Prostate gland (tissue), 2 donors: ENCODE results near the gene FBXO42. TPM values are rescaled to one million over a fixed set of nuclear protein-coding genes. Genes with fewer than 3 reads are reported as not detected.

Source experiments
- DNase-seq: peaks from one replicate; pipeline ENCODE4 v3.0.0-alpha.2; 2019; ENCODE audit warnings: low spot score
- H3K27ac ChIP-seq, 2 donors: fragments of 200-600 bp; sonication (generic); 2 replicates each; pipeline ENCODE4 v1.5.1; 2017 to 2019
- H3K27me3 ChIP-seq: fragments of 200-600 bp; sonication (generic); replicated peaks from 2 replicates; pipeline ENCODE4 v1.5.1; 2019; ENCODE audit not compliant: insufficient read depth
- H3K36me3 ChIP-seq, 2 donors: fragments of 200-600 bp; sonication (generic); 1 replicate in 1 of 2; 2 replicates in 1 of 2; pipeline versions ENCODE4 v1.5.1 to v1.8.1; 2017 to 2019
- H3K4me1 ChIP-seq: fragments of 200-600 bp; sonication (generic); replicated peaks from 2 replicates; pipeline ENCODE4 v1.5.1; 2019
- H3K4me3 ChIP-seq, 2 donors: fragments of 200-600 bp; sonication (generic); 2 replicates each; pipeline ENCODE4 v1.5.1; 2017 to 2019
- H3K9me3 ChIP-seq: fragments of 200-600 bp; sonication (generic); 2 replicates; pipeline ENCODE4 v1.5.1; 2017
- POLR2A ChIP-seq: fragments of 450-650 bp; IDR thresholded peaks from one replicate; pipeline ENCODE4 v1.6.1; 2016; ENCODE audit warnings: antibody characterized with exemption, mild to moderate bottlenecking
- POLR2AphosphoS5 ChIP-seq: sonication (generic); formaldehyde crosslinking; IDR thresholded peaks from one replicate; pipeline ENCODE4 v1.6.1; 2017; ENCODE audit warnings: antibody characterized with exemption
- WGBS: methylation state at CpG from one replicate; pipeline ENCODE4 v1.1.5; 2018; 5-methylcytosine and 5-hydroxymethylcytosine counted together
- intact Hi-C: fragments of 100-400 bp; cut with DNase I; formaldehyde crosslinking; loops from one replicate; pipeline ENCODE4 v1.14.2; 2022
- total RNA-seq, 2 donors: library from RNA; depleted of rRNA; stranded (reverse); fragments of >200 nt; gene quantifications; one replicate each; pipeline ENCODE4 v1.1.0, GENCODE V29; 2016
- TF ChIP-seq, protein P1 (sequence below), 4 experiments: fragments of 200-600 bp in 2 of 4; fragments of 450-650 bp in 2 of 4; sonication (generic) in 2 of 4; IDR thresholded peaks; 1 replicate in 3 of 4; 2 replicates in 1 of 4; pipeline ENCODE4 v1.5.1; 2016 to 2019; ENCODE audit warnings: antibody characterized with exemption in 4 of 4, mild to moderate bottlenecking in 2 of 4, moderate library complexity in 2 of 4

The FBXO42 gene
- total RNA-seq, 2 donors from 2014 or later = 26.6 to 52.6 TPM

DNA sequence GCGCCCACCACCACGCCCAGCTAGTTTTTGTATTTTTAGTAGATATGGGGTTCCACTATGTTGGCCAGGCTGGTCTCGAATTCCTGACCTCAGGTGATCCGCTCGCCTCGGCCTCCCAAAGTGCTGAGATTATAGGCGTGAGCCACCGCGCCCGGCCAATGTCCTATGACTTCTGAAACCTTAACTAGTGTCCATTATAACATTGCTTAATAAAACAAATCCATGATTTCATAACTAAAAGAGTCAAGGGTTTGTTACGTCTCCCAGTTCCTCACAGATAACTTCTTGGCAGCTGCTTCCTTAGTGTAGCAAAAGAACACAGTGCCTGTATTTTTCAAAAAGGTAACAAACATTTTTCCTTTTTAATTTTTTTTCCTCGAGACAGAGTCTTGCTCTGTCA lies 53.6 kb downstream of the FBXO42 start:
- Histone ChIP-seq H3K27me3 (no peaks in the 10 kb centered on the region), H3K36me3 (no peaks in the 10 kb centered on the region), H3K9me3 (no peaks in the 10 kb centered on the region), H3K4me3 (no peak overlapping the region), H3K27ac (no peak overlapping the region), H3K4me1 (no peaks in the 10 kb centered on the region)
- DNase-seq = no peak
- 89% methylated on average over 12 of the region's 12 CpGs for WGBS
- no peak for TF ChIP-seq POLR2A
- TF ChIP-seq POLR2AphosphoS5 = no peak
- TF ChIP-seq, protein P1, sequence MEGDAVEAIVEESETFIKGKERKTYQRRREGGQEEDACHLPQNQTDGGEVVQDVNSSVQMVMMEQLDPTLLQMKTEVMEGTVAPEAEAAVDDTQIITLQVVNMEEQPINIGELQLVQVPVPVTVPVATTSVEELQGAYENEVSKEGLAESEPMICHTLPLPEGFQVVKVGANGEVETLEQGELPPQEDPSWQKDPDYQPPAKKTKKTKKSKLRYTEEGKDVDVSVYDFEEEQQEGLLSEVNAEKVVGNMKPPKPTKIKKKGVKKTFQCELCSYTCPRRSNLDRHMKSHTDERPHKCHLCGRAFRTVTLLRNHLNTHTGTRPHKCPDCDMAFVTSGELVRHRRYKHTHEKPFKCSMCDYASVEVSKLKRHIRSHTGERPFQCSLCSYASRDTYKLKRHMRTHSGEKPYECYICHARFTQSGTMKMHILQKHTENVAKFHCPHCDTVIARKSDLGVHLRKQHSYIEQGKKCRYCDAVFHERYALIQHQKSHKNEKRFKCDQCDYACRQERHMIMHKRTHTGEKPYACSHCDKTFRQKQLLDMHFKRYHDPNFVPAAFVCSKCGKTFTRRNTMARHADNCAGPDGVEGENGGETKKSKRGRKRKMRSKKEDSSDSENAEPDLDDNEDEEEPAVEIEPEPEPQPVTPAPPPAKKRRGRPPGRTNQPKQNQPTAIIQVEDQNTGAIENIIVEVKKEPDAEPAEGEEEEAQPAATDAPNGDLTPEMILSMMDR (IDR thresholded peaks at IDR 0.05) = no peak
- intact Hi-C loops = no loop called here

DNA sequence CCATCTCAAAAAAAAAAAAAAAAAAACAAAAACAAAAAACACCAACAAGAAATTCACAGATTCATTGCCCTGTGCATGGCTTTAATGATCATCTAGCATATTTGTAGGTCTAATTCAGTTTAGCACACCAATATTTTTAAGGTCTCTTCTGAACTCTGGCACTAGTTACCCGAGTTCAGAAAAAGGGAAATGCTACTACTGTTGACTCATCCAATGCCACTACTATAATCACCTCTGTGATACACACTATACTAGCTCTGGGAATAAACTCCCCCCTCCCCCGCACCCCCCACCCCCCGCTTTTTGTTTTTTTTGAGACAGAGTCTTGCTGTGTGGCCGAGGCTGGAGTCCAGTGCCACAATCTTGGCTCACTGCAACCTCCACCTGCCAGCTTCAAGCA lies 55.6 kb downstream of the FBXO42 start:
- intact Hi-C loops = no loop called here
- no peaks in the 10 kb centered on the region for H3K36me3 ChIP-seq
- 86% methylated on average over 4 of the region's 4 CpGs for WGBS
- no peak overlapping the region for H3K27ac ChIP-seq
- no peaks in the 10 kb centered on the region for H3K27me3 ChIP-seq
- no peak for DNase-seq
- no peak overlapping the region for H3K4me3 ChIP-seq
- H3K4me1 ChIP-seq = no peaks in the 10 kb centered on the region
- TF ChIP-seq, protein P1 (IDR thresholded peaks at IDR 0.05) = no peak
- TF ChIP-seq POLR2A (no peak), POLR2AphosphoS5 (no peak)
- H3K9me3 ChIP-seq = no peaks in the 10 kb centered on the region

DNA sequence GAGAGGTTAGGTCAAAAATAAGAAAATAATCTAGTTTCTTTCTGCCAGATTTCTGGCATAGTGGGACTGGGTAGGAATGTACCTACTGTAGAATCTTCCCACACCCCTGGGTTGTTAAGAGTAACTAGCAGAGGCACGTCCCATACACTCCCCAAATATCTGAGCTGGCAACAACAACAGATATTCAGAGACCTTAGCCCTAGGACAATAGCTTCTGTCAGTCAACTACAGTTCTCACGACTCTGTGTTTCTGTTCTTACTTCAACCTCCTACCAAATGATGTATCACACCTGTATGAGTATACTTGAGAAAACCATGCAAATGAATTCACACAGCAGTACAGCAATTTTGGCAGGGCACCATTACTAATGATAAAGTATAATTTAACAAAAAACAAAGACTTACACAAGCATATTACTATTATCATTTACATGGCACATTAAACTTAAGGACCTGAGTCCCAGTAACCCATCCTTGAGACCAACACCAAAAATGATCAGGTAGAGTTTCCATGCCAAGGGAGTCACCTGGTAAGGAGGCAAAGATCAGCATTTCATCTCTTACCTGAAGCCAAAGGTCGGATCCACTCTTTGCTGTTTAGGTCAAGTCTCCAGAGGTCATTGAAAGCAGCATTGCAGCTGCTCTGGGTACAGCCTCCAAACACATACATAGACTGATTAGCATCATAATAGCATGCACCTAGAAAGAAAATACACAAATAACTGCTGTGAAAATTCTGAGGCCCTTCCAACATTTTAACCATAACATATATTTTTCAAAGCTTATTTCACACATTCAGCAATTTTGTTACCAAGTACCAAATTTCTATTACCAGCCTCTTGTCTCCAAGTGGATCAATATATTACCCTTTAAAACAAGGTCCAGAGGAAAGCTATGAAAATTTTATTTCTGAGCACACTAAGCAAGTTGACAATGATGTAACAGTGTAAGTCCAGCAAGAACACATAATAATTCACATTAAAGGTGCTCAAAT lies 57.8 kb downstream of the FBXO42 start:
- Histone ChIP-seq H3K36me3 (no peaks in the 10 kb centered on the region), H3K27ac (no peak overlapping the region), H3K9me3 (no peaks in the 10 kb centered on the region), H3K4me3 (no peak overlapping the region), H3K4me1 (no peaks in the 10 kb centered on the region), H3K27me3 (no peaks in the 10 kb centered on the region)
- DNase-seq = no peak
- intact Hi-C loops = no loop called here
- TF ChIP-seq POLR2A (no peak), POLR2AphosphoS5 (no peak)
- TF ChIP-seq, protein P1 (IDR thresholded peaks at IDR 0.05) = no peak
- WGBS = 57% methylated on average over 3 of the region's 3 CpGs

DNA sequence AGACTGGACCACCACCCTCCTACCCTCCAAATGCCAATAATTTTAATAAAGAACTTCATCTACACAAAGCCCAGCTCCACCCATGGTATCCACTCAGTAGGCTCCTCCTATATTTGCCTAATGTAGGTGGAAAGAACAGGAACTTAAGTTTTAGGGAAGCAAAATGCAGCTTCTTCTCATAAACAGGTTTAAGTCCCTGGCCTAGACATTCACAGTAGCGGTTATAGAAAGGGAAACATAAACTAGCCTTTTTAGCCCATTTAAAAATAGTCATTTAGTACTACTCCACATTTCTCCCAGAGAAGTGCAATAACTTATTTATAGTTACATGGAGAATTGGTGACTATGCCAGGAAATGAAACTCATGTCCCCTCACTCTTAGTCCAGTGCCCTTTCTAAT lies 58.7 kb downstream of the FBXO42 start:
- Histone ChIP-seq H3K27me3 (no peaks in the 10 kb centered on the region), H3K4me1 (no peaks in the 10 kb centered on the region), H3K4me3 (no peak overlapping the region), H3K9me3 (no peaks in the 10 kb centered on the region), H3K27ac (no peak overlapping the region), H3K36me3 (no peaks in the 10 kb centered on the region)
- no peak for DNase-seq
- TF ChIP-seq, protein P1 (IDR thresholded peaks at IDR 0.05) = no peak
- TF ChIP-seq POLR2A (no peak), POLR2AphosphoS5 (no peak)
- WGBS = 76% methylated on average over 1 of the region's 1 CpG
- intact Hi-C loops = no loop called here

DNA sequence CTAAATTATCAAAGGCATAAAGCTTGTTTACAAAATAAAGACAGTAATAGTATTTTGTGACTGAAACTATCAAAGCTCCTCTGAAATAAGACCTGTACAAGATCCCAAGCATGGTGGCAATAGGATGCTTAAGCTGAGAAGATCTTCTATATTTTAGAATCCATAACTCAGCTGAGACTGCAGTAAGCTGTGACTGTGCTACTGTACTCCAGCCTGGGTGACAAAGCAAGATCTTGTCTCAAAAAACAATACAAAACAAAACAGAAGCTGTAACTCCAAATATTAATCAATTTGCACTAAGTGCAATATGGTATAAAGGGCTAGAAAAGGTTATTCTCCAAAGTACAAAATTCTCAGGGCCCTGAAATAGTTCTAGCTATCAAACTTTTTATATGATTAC lies 59.5 kb downstream of the FBXO42 start:
- Histone ChIP-seq H3K4me3 (no peak overlapping the region), H3K4me1 (no peaks in the 10 kb centered on the region), H3K27me3 (no peaks in the 10 kb centered on the region), H3K9me3 (no peaks in the 10 kb centered on the region), H3K27ac (no peak overlapping the region), H3K36me3 (no peaks in the 10 kb centered on the region)
- no peak for DNase-seq
- no peak for TF ChIP-seq POLR2AphosphoS5
- no peak for TF ChIP-seq POLR2A
- TF ChIP-seq, protein P1 (IDR thresholded peaks at IDR 0.05) = no peak
- intact Hi-C loops = no loop called here
